Activated CD8-positive, alpha-beta memory T cell treated with anti-CD3 and anti-CD28 coated beads, Interleukin-2, amount 50 U/mL, for 24 hours (primary cell): Measurements from ENCODE around the gene ZNF557.

Experiments used
- DNase-seq: peaks from one replicate; pipeline ENCODE4 v3.0.0-alpha.2; 2020; ENCODE audit errors: extremely low read depth

ZNF557 gene

GRCh38 chr19:7125221-7125620, 55.7 kb downstream of the ZNF557 start:
- no peak for DNase-seq

GRCh38 chr19:7126132-7126531, 56.6 kb downstream of the ZNF557 start:
- no peak for DNase-seq

- DNase-seq = no peak
Measured at GRCh38 chr19:7130043-7130442, 60.5 kb downstream of the ZNF557 start.

GRCh38 chr19:7132054-7132453, 62.6 kb downstream of the ZNF557 start:
- no peak for DNase-seq

- no peak for DNase-seq
Measured at GRCh38 chr19:7137120-7137519, 67.6 kb downstream of the ZNF557 start.
